GM12878 (cell line): ENCODE results near the gene PRR5. TPM values are rescaled to one million over a fixed set of nuclear protein-coding genes. Genes with fewer than 3 reads are reported as not detected.

ENCODE experiments used
- ATAC-seq: fragments of 200-7000 bp; cut with Tn5 transposase; 3 replicates; pipeline ENCODE4 v1.9.1; 2020; ENCODE audit warnings: mild to moderate bottlenecking, moderate library complexity
- BruUV-seq: library from RNA; stranded (reverse); fragments of 400-500 nt; replicated peaks from 2 replicates; lab custom pipeline; 2021; lab: Mats Ljungman, UMichigan
- CTCF ChIA-PET: fragments of 300-600 bp; sonication (Branson Sonifier 250); formaldehyde crosslinking; extraction: SDS; loops from one replicate; lab custom pipeline; 2021; ENCODE audit warnings: inconsistent platforms; lab: Yijun Ruan, JAX
- POLR2A ChIA-PET: fragments of 350-600 bp; formaldehyde crosslinking; extraction: SDS; loops from one replicate; lab custom pipeline; 2021; ENCODE audit warnings: inconsistent platforms; lab: Charles Lee
- RAD21 ChIA-PET: fragments of 300-600 bp; sonication (Branson Sonifier 250); formaldehyde crosslinking; loops from one replicate; lab custom pipeline; 2023; ENCODE audit warnings: antibody characterized with exemption; ENCODE audit not compliant: unreplicated experiment; lab: Charles Lee
- SMC1A ChIA-PET: fragments of 300-600 bp; sonication (Branson Sonifier 250); formaldehyde crosslinking; loops from one replicate; lab custom pipeline; 2023; ENCODE audit not compliant: unreplicated experiment, uncharacterized antibody; lab: Charles Lee
- DNase-seq: peaks from one replicate; pipeline ENCODE4 v3.0.0-alpha.2; 2011; ENCODE audit warnings: low read depth, low spot score
- FAIRE-seq: peaks from 3 replicates; lab custom pipeline; 2011; peaks lifted over from hg19 to GRCh38; lab: Jason Lieb, UNC
- H2AFZ ChIP-seq: 2 replicates; pipeline ENCODE4 v1.6.0; 2011; ENCODE audit warnings: low read depth, low read length, control low read depth; ENCODE audit not compliant: control insufficient read depth
- H3K27ac ChIP-seq: 2 replicates; pipeline ENCODE4 v1.5.1; 2011; ENCODE audit warnings: control low read depth; ENCODE audit not compliant: control insufficient read depth, insufficient read depth
- H3K27me3 ChIP-seq, 2 experiments: replicated peaks in 1 of 2; 2 replicates each; pipeline versions ENCODE4 v1.6.0 to v1.6.1; 2011; ENCODE audit warnings: low read length in 1 of 2; ENCODE audit not compliant: control insufficient read depth in 2 of 2, insufficient read depth in 2 of 2
- H3K36me3 ChIP-seq, 2 experiments: 2 replicates each; pipeline ENCODE4 v1.5.1; 2011; ENCODE audit warnings: low read length in 1 of 2; ENCODE audit not compliant: control insufficient read depth in 2 of 2, insufficient read depth in 2 of 2
- H3K4me1 ChIP-seq: 2 replicates; pipeline ENCODE4 v1.6.1; 2011; ENCODE audit warnings: mild to moderate bottlenecking, low read length, moderate library complexity, mixed read lengths; ENCODE audit not compliant: control insufficient read depth, insufficient read depth
- H3K4me2 ChIP-seq: 2 replicates; pipeline ENCODE4 v1.6.0; 2011; ENCODE audit warnings: control low read depth; ENCODE audit not compliant: control insufficient read depth, insufficient read depth
- H3K4me3 ChIP-seq: fragments of 200-600 bp; sonication (generic); 2 replicates; pipeline ENCODE4 v1.5.1; 2016
- H3K79me2 ChIP-seq: 2 replicates; pipeline ENCODE4 v1.6.0; 2011; ENCODE audit warnings: low read length; ENCODE audit not compliant: control insufficient read depth, insufficient read depth
- H3K9ac ChIP-seq: 2 replicates; pipeline ENCODE4 v1.8.0; 2011; ENCODE audit warnings: low read length, control low read depth, mixed read lengths; ENCODE audit not compliant: control insufficient read depth, insufficient read depth
- H3K9me3 ChIP-seq: replicated peaks from 3 replicates; pipeline ENCODE4 v1.5.1; 2011; ENCODE audit warnings: mild to moderate bottlenecking, low read length; ENCODE audit not compliant: control insufficient read depth, insufficient read depth
- H4K20me1 ChIP-seq: 2 replicates; pipeline ENCODE4 v1.6.0; 2011; ENCODE audit not compliant: control insufficient read depth, insufficient read depth
- BCL11A ChIP-seq: IDR thresholded peaks from 2 replicates; pipeline ENCODE4 v1.6.1; 2011; ENCODE audit warnings: low read depth, low read length
- BRCA1 ChIP-seq: IDR thresholded peaks from 2 replicates; pipeline ENCODE4 v1.6.1; 2011; ENCODE audit warnings: low read depth, low read length, improper control_type of control experiment
- CREM ChIP-seq: IDR thresholded peaks from 2 replicates; pipeline ENCODE4 v1.6.1; 2014; ENCODE audit warnings: antibody characterized with exemption, low read depth
- MEF2A ChIP-seq: IDR thresholded peaks from 2 replicates; pipeline ENCODE4 v1.6.1; 2011; ENCODE audit warnings: low read depth, mild to moderate bottlenecking, low read length, moderate library complexity; ENCODE audit not compliant: insufficient read depth
- NFYA ChIP-seq: IDR thresholded peaks from 2 replicates; pipeline ENCODE4 v1.6.1; 2011; ENCODE audit warnings: low read depth, mild to moderate bottlenecking, low read length, improper control_type of control experiment, borderline replicate concordance
- POU2F2 ChIP-seq: IDR thresholded peaks from 3 replicates; pipeline ENCODE4 v1.6.1; 2011; ENCODE audit warnings: low read depth, mild to moderate bottlenecking, low read length, borderline replicate concordance
- RAD21 ChIP-seq: IDR thresholded peaks from 2 replicates; pipeline ENCODE4 v1.6.1; 2011; ENCODE audit warnings: mild to moderate bottlenecking, low read depth, low read length, moderate library complexity; ENCODE audit not compliant: insufficient read depth
- RELA ChIP-seq: fragments of 450-650 bp; IDR thresholded peaks from 2 replicates; pipeline ENCODE4 v1.8.0; 2014; ENCODE audit warnings: borderline replicate concordance; ENCODE audit not compliant: partially characterized antibody
- STAT3 ChIP-seq: IDR thresholded peaks from 2 replicates; pipeline ENCODE4 v1.6.1; 2011; ENCODE audit warnings: low read depth, low read length, improper control_type of control experiment
- YBX1 ChIP-seq: fragments of 450-650 bp; IDR thresholded peaks from 2 replicates; pipeline ENCODE4 v1.6.1; 2016; ENCODE audit warnings: antibody characterized with exemption
- ZNF622 ChIP-seq: fragments of 450-650 bp; IDR thresholded peaks from 2 replicates; pipeline ENCODE4 v1.6.1; 2017; ENCODE audit warnings: mild to moderate bottlenecking, inconsistent platforms
- WGBS: methylation state at CpG from one replicate; pipeline ENCODE4 v1.1.6; 2016; ENCODE audit warnings: low lambda C conversion rate; ENCODE audit not compliant: insufficient replicate concordance, insufficient coverage; ENCODE audit errors: missing lambda C conversion rate; 5-methylcytosine and 5-hydroxymethylcytosine counted together
- in situ Hi-C: fragments of 300-500 bp; cut with MboI; formaldehyde crosslinking; loops from 9 replicates; pipeline ENCODE4 v1.14.3; 2018; ENCODE audit warnings: mixed read lengths
- intact Hi-C: fragments of 100-400 bp; cut with micrococcal nuclease; formaldehyde crosslinking; loops from one replicate; pipeline ENCODE4 v1.14.2; 2022; ENCODE audit not compliant: unreplicated experiment
- polyA plus RNA-seq, 11 experiments: library from polyadenylated mRNA; depleted of rRNA in 4 of 11; unstranded in 6 of 11; stranded (reverse) in 5 of 11; fragments of >200 nt; fragmentation: Nextera tagmentation in 4 of 11; fragmentation: Illumina TruSeq in 1 of 11; extraction: Ambion mirVana in 4 of 11; extraction: Trizol in 1 of 11; gene quantifications; 1 replicate in 1 of 11; 2 replicates in 10 of 11; pipeline versions ENCODE4 v1.2.1 to v1.2.3, GENCODE V29; 2011 to 2016; ENCODE audit warnings: inconsistent platforms in 2 of 11, missing spikeins in 2 of 11, low read depth in 1 of 11
- total RNA-seq, 4 experiments: library from RNA; depleted of rRNA in 3 of 4; stranded (reverse); fragments of >200 nt in 3 of 4; fragmentation: Illumina TruSeq in 1 of 4; extraction: Trizol in 1 of 4; gene quantifications; 2 replicates each; pipeline versions ENCODE4 v1.2.1 to v1.2.3, GENCODE V29; 2013 to 2021
- TF ChIP-seq, protein P1 (sequence below): fragments of 150-350 bp; IDR thresholded peaks from 2 replicates; pipeline ENCODE4 v1.6.1; 2014; ENCODE audit warnings: mild to moderate bottlenecking, low read depth, low read length
- TF ChIP-seq, protein P2 (sequence below): fragments of 450-650 bp; IDR thresholded peaks from 2 replicates; pipeline ENCODE4 v1.6.1; 2017; ENCODE audit warnings: mild to moderate bottlenecking, moderate library complexity
- TF ChIP-seq, protein P3 (sequence below): fragments of 450-650 bp; IDR thresholded peaks from 2 replicates; pipeline ENCODE4 v1.6.1; 2018; ENCODE audit warnings: borderline replicate concordance, mild to moderate bottlenecking; ENCODE audit not compliant: partially characterized antibody

The PRR5 gene
- total and polyA plus RNA-seq, 10 of the 15 experiments (the other 5 are each of a cell fraction or from before 2014, with no cell fraction given): 0.03 to 9.4 (median 1.5) TPM

DNA sequence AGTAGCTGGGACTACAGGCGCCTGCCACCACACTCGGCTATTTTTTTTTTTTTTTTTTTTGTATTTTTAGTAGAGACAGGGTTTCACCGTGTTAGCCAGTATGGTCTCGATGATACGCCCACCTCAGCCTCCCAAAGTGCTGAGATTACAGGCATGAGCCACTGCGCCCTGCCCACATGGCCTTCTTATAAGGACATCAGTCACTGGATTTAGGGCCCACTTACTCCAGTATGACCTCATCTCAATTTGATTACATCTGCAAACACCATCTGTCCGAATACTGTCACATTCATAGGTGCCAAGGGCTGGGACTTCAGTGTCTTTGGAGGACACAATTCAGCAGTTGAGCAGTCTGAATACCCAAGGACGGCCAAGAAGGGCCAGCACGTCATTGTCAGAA is 8.2 kb upstream of the PRR5 start:
- Histone ChIP-seq H3K4me3 (no peak overlapping the region), H3K9me3 (no peaks in the 10 kb centered on the region), H3K79me2 (no peaks in the 10 kb centered on the region), H3K4me1 (no peaks in the 10 kb centered on the region), H3K27me3 (no peaks in the 10 kb centered on the region; a peak in 2 of 4 replicates), H3K27ac (no peak overlapping the region), H2AFZ (no peak overlapping the region), H3K9ac (no peak overlapping the region), H4K20me1 (no peaks in the 10 kb centered on the region; the same call in 1 of the 2 replicates), H3K4me2 (no peak overlapping the region), H3K36me3 (no peaks in the 10 kb centered on the region)
- SMC1A ChIA-PET: interaction anchor here (0.7 to 1.0 kb wide), 2 partner anchors 9 to 45 kb away, joined by 3 to 6 read pairs; no protein-coding TSS in a partner anchor
- RAD21 ChIA-PET: interaction anchor here (1.4 kb wide), 1 partner anchor 11 kb away, joined by 4 read pairs; no protein-coding TSS in a partner anchor
- in situ Hi-C loops (no loop called here), intact Hi-C loops (no loop called here)
- BruUV-seq: no TSS peak
- no peak for TF ChIP-seq NFYA
- TF ChIP-seq STAT3: no peak
- no peak for TF ChIP-seq POU2F2
- TF ChIP-seq MEF2A: no peak
- no peak for TF ChIP-seq RELA
- no peak for TF ChIP-seq RAD21
- no peak for TF ChIP-seq BCL11A
- TF ChIP-seq, protein P1, sequence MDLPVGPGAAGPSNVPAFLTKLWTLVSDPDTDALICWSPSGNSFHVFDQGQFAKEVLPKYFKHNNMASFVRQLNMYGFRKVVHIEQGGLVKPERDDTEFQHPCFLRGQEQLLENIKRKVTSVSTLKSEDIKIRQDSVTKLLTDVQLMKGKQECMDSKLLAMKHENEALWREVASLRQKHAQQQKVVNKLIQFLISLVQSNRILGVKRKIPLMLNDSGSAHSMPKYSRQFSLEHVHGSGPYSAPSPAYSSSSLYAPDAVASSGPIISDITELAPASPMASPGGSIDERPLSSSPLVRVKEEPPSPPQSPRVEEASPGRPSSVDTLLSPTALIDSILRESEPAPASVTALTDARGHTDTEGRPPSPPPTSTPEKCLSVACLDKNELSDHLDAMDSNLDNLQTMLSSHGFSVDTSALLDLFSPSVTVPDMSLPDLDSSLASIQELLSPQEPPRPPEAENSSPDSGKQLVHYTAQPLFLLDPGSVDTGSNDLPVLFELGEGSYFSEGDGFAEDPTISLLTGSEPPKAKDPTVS: no peak
- TF ChIP-seq, protein P2, sequence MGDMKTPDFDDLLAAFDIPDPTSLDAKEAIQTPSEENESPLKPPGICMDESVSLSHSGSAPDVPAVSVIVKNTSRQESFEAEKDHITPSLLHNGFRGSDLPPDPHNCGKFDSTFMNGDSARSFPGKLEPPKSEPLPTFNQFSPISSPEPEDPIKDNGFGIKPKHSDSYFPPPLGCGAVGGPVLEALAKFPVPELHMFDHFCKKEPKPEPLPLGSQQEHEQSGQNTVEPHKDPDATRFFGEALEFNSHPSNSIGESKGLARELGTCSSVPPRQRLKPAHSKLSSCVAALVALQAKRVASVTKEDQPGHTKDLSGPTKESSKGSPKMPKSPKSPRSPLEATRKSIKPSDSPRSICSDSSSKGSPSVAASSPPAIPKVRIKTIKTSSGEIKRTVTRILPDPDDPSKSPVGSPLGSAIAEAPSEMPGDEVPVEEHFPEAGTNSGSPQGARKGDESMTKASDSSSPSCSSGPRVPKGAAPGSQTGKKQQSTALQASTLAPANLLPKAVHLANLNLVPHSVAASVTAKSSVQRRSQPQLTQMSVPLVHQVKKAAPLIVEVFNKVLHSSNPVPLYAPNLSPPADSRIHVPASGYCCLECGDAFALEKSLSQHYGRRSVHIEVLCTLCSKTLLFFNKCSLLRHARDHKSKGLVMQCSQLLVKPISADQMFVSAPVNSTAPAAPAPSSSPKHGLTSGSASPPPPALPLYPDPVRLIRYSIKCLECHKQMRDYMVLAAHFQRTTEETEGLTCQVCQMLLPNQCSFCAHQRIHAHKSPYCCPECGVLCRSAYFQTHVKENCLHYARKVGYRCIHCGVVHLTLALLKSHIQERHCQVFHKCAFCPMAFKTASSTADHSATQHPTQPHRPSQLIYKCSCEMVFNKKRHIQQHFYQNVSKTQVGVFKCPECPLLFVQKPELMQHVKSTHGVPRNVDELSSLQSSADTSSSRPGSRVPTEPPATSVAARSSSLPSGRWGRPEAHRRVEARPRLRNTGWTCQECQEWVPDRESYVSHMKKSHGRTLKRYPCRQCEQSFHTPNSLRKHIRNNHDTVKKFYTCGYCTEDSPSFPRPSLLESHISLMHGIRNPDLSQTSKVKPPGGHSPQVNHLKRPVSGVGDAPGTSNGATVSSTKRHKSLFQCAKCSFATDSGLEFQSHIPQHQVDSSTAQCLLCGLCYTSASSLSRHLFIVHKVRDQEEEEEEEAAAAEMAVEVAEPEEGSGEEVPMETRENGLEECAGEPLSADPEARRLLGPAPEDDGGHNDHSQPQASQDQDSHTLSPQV: no peak
- TF ChIP-seq, protein P3, sequence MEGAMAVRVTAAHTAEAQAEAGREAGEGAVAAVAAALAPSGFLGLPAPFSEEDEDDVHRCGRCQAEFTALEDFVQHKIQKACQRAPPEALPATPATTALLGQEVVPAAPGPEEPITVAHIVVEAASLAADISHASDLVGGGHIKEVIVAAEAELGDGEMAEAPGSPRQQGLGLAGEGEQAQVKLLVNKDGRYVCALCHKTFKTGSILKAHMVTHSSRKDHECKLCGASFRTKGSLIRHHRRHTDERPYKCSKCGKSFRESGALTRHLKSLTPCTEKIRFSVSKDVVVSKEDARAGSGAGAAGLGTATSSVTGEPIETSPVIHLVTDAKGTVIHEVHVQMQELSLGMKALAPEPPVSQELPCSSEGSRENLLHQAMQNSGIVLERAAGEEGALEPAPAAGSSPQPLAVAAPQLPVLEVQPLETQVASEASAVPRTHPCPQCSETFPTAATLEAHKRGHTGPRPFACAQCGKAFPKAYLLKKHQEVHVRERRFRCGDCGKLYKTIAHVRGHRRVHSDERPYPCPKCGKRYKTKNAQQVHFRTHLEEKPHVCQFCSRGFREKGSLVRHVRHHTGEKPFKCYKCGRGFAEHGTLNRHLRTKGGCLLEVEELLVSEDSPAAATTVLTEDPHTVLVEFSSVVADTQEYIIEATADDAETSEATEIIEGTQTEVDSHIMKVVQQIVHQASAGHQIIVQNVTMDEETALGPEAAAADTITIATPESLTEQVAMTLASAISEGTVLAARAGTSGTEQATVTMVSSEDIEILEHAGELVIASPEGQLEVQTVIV: no peak
- TF ChIP-seq ZNF622: no peak
- TF ChIP-seq BRCA1: no peak
- no peak for TF ChIP-seq CREM
- no peak for TF ChIP-seq YBX1
- no peak for DNase-seq
- no peak for FAIRE-seq
- no peak for ATAC-seq
- POLR2A ChIA-PET: interaction anchor here (0.6 kb wide), 1 partner anchor 375 kb away, joined by 5 read pairs; no protein-coding TSS in a partner anchor
- 71% methylated on average over 4 of the region's 9 CpGs for WGBS
- CTCF ChIA-PET: interaction anchor here (7.4 kb wide), 1 partner anchor 7 kb away, joined by 67 read pairs; no protein-coding TSS in a partner anchor
